Measurements from ENCODE around the gene LAPTM5.

- TF ChIP-seq POLR2A (IDR thresholded peaks at IDR 0.05; ENCODE audit: insufficient read depth in 1 of 2, low read depth in 2 of 2, low read length in 2 of 2) (no peak), NR2F2 (IDR thresholded peaks at IDR 0.05; ENCODE audit: borderline replicate concordance, low read depth) (no peak), ZFP36L2 (CRISPR knock-in tag; IDR thresholded peaks at IDR 0.05) (no peak), CAMTA2 (CRISPR knock-in tag; IDR thresholded peaks at IDR 0.05; ENCODE audit: borderline replicate concordance) (no peak), SMC3 (IDR thresholded peaks at IDR 0.05; ENCODE audit: low read length) (no peak)
- TF ChIP-seq, protein P1, sequence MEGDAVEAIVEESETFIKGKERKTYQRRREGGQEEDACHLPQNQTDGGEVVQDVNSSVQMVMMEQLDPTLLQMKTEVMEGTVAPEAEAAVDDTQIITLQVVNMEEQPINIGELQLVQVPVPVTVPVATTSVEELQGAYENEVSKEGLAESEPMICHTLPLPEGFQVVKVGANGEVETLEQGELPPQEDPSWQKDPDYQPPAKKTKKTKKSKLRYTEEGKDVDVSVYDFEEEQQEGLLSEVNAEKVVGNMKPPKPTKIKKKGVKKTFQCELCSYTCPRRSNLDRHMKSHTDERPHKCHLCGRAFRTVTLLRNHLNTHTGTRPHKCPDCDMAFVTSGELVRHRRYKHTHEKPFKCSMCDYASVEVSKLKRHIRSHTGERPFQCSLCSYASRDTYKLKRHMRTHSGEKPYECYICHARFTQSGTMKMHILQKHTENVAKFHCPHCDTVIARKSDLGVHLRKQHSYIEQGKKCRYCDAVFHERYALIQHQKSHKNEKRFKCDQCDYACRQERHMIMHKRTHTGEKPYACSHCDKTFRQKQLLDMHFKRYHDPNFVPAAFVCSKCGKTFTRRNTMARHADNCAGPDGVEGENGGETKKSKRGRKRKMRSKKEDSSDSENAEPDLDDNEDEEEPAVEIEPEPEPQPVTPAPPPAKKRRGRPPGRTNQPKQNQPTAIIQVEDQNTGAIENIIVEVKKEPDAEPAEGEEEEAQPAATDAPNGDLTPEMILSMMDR (CRISPR knock-in tag; IDR thresholded peaks at IDR 0.05), result no peak
These were observed 4.5 kb downstream of the LAPTM5 start for GRCh38 chr1:30753118-30753517.

Data from HepG2 (cell line).